Endothelial cell of umbilical vein (primary cell): ENCODE results near the gene PLXNC1. TPM values are rescaled to one million over a fixed set of nuclear protein-coding genes. Genes with fewer than 3 reads are reported as not detected.

Experiments
- BruUV-seq: library from RNA; stranded (reverse); fragments of 400-500 nt; replicated peaks from 2 replicates; lab custom pipeline; 2021; lab: Mats Ljungman, UMichigan
- CTCF ChIA-PET: fragments of 300-600, 350-600 bp; sonication (Branson Sonifier 250); formaldehyde crosslinking; loops from one replicate; lab custom pipeline; 2021; ENCODE audit warnings: antibody characterized with exemption, inconsistent platforms; lab: Charles Lee
- POLR2A ChIA-PET: fragments of 300-600, 350-600 bp; sonication (Branson Sonifier 250); formaldehyde crosslinking; loops from one replicate; lab custom pipeline; 2021; ENCODE audit warnings: antibody characterized with exemption, inconsistent platforms; lab: Charles Lee
- DNase-seq: peaks from one replicate; pipeline ENCODE4 v3.0.0-alpha.2; 2011; ENCODE audit warnings: low read depth, low spot score
- FAIRE-seq: peaks from 2 replicates; lab custom pipeline; 2011; peaks lifted over from hg19 to GRCh38; lab: Jason Lieb, UNC
- H2AFZ ChIP-seq: 2 replicates; pipeline ENCODE4 v1.6.0; 2012; ENCODE audit warnings: low read depth, low read length, control low read depth, inconsistent platforms
- H3K27ac ChIP-seq: 2 replicates; pipeline ENCODE4 v1.5.1; 2011; ENCODE audit warnings: low read depth, mild to moderate bottlenecking, control low read depth, low read length, moderate library complexity; ENCODE audit not compliant: insufficient read depth
- H3K27me3 ChIP-seq, 2 experiments: 2 replicates each; pipeline versions ENCODE4 v1.6.0 to v1.6.1; 2011; ENCODE audit warnings: low read length in 2 of 2, mixed read lengths in 1 of 2; ENCODE audit not compliant: control insufficient read depth in 2 of 2, insufficient read depth in 2 of 2
- H3K36me3 ChIP-seq, 2 experiments: 2 replicates in 1 of 2; 3 replicates in 1 of 2; pipeline ENCODE4 v1.5.1; 2011; ENCODE audit warnings: low read length in 2 of 2, mild to moderate bottlenecking in 1 of 2, moderate library complexity in 1 of 2; ENCODE audit not compliant: control insufficient read depth in 2 of 2, insufficient read depth in 2 of 2; ENCODE audit errors: extremely low read depth in 1 of 2
- H3K4me1 ChIP-seq: 3 replicates; pipeline ENCODE4 v1.5.1; 2011; ENCODE audit warnings: mild to moderate bottlenecking, low read length; ENCODE audit not compliant: control insufficient read depth, insufficient read depth; ENCODE audit errors: extremely low read depth
- H3K4me2 ChIP-seq: 2 replicates; pipeline ENCODE4 v1.6.1; 2011; ENCODE audit warnings: low read length, control low read depth, mixed read lengths; ENCODE audit not compliant: insufficient read depth
- H3K4me3 ChIP-seq, 3 experiments: fragments of 200-600 bp in 1 of 3; sonication (generic), shearing (Covaris generic) in 1 of 3; replicated peaks in 1 of 3; 2 replicates each; pipeline ENCODE4 v1.5.1; 2011 to 2016; ENCODE audit warnings: control low read depth in 3 of 3, low read length in 3 of 3, mild to moderate bottlenecking in 2 of 3, inconsistent platforms in 1 of 3, low read depth in 1 of 3, moderate library complexity in 1 of 3; ENCODE audit not compliant: insufficient read depth in 1 of 3
- H3K79me2 ChIP-seq: 2 replicates; pipeline ENCODE4 v1.6.0; 2012; ENCODE audit warnings: low read length, inconsistent platforms; ENCODE audit not compliant: control insufficient read depth, insufficient read depth
- H3K9ac ChIP-seq: replicated peaks from 2 replicates; pipeline ENCODE3; 2011; ENCODE audit warnings: low read length, control low read depth; ENCODE audit not compliant: insufficient read depth; ENCODE audit errors: extremely low read depth
- H3K9me1 ChIP-seq: replicated peaks from 3 replicates; pipeline ENCODE4 v1.6.0; 2011; ENCODE audit warnings: mild to moderate bottlenecking, low read length; ENCODE audit not compliant: control insufficient read depth, insufficient read depth; ENCODE audit errors: extremely low read depth
- H3K9me3 ChIP-seq: replicated peaks from 2 replicates; pipeline ENCODE4 v1.5.1; 2012; ENCODE audit warnings: low read length, inconsistent platforms; ENCODE audit not compliant: control insufficient read depth, insufficient read depth
- H4K20me1 ChIP-seq: replicated peaks from 2 replicates; pipeline ENCODE3; 2011; ENCODE audit warnings: mild to moderate bottlenecking, low read length; ENCODE audit not compliant: control insufficient read depth, insufficient read depth; ENCODE audit errors: extremely low read depth
- EZH2 ChIP-seq: IDR thresholded peaks from 2 replicates; pipeline ENCODE4 v1.6.1; 2012; ENCODE audit warnings: borderline replicate concordance, low read depth, mild to moderate bottlenecking, moderate library complexity, low read length, inconsistent platforms; ENCODE audit not compliant: severe bottlenecking
- FOS ChIP-seq: IDR thresholded peaks from 2 replicates; pipeline ENCODE4 v1.6.1; 2011; ENCODE audit warnings: mild to moderate bottlenecking, low read length, moderate library complexity, borderline replicate concordance; ENCODE audit not compliant: insufficient read depth
- GATA2 ChIP-seq: IDR thresholded peaks from 2 replicates; pipeline ENCODE4 v1.7.0; 2011; ENCODE audit warnings: low read depth, mild to moderate bottlenecking, moderate library complexity, mixed read lengths, low read length; ENCODE audit not compliant: insufficient read length, insufficient read depth
- JUN ChIP-seq: IDR thresholded peaks from 2 replicates; pipeline ENCODE4 v1.6.1; 2011; ENCODE audit warnings: borderline replicate concordance, low read depth; ENCODE audit not compliant: insufficient read length, insufficient read depth
- MYC ChIP-seq: IDR thresholded peaks from one replicate; pipeline ENCODE4 v1.6.1; 2011; ENCODE audit warnings: mild to moderate bottlenecking, low read depth, low read length
- POLR2A ChIP-seq: IDR thresholded peaks from 2 replicates; pipeline ENCODE4 v1.6.1; 2012; ENCODE audit warnings: low read depth, mild to moderate bottlenecking, control low read depth, low read length
- POLR2AphosphoS5 ChIP-seq: IDR thresholded peaks from 2 replicates; pipeline ENCODE4 v1.6.1; 2012; ENCODE audit warnings: low read depth, mild to moderate bottlenecking, control low read depth, low read length, moderate library complexity; ENCODE audit not compliant: insufficient read depth
- dilution Hi-C: fragments of 300-500 bp; cut with MboI; formaldehyde crosslinking; loops from one replicate; pipeline ENCODE4 v1.15.0; 2019; ENCODE audit warnings: low sequenced_read_pairs; ENCODE audit not compliant: extremely low pct_ligation_motif_present
- intact Hi-C: fragments of 100-400 bp; cut with micrococcal nuclease; formaldehyde crosslinking; loops from one replicate; pipeline ENCODE4 v1.10.0; 2022
- polyA plus RNA-seq, 4 experiments: library from polyadenylated mRNA; depleted of rRNA in 3 of 4; stranded (reverse) in 3 of 4; unstranded in 1 of 4; fragments of >200 nt; gene quantifications; 2 replicates each; pipeline versions ENCODE4 v1.2.1 to v1.2.3, GENCODE V29; 2011 to 2012; ENCODE audit warnings: missing spikeins in 1 of 4
- total RNA-seq: library from RNA; stranded (reverse); gene quantifications from 2 replicates; pipeline ENCODE4 v1.2.3, GENCODE V29; 2021
- TF ChIP-seq, protein P1 (sequence below), 2 donors: IDR thresholded peaks; 1 replicate in 1 of 2; 2 replicates in 1 of 2; pipeline ENCODE4 v1.5.1; 2011; ENCODE audit warnings: low read length in 2 of 2, mild to moderate bottlenecking in 2 of 2, moderate library complexity in 2 of 2, control low read depth in 1 of 2, inconsistent platforms in 1 of 2, low read depth in 1 of 2; ENCODE audit not compliant: insufficient read depth in 1 of 2; ENCODE audit errors: extremely low read depth in 1 of 2
- TF ChIP-seq, protein P2 (sequence below): IDR thresholded peaks from 2 replicates; pipeline ENCODE4 v1.6.1; 2011; ENCODE audit not compliant: insufficient read depth, insufficient read length

PLXNC1 gene
- total and polyA plus RNA-seq, 2 donors (not counting 3 experiments of a cell fraction or from before 2014, with no cell fraction given) = 0.04 TPM; not detected in 1

DNA sequence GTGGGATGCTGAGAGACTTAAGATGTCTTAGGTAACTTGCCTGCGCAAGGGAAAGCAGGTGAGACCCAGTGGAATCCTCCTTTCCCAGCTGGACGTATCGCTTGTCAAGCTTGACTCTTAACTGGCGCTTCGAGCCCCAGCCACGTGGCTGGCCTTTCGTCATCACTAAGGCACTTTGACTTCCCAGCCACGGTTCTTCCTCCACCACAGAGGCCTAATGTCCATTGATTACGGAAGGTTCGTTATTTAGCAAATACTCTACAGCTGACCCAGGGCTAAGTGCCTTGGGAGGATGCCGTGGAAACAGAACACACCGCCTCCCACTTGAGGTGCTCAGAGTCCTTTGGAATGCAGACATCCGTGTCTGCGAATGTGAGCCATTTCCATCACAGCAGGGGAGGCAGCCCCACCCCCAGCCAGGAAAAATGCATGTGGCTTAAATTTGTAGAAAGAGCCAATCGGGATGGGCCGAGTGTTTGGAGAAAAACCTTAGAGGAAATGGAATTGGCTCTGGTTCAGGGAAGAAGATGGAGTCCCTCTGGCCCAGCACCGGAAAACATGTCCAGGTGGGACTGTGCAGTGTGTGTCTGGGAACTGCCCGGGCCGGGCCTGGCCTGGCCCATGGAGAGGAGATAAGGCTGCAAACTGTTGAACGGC lies 115.7 kb downstream of the PLXNC1 start:
- Histone ChIP-seq H3K4me3 (no peak overlapping the region), H3K9me1 (no peaks in the 10 kb centered on the region), H3K4me2 (no peak overlapping the region), H3K27me3 (peaks cover 7 to 13% of the 10 kb centered on the region in 2 experiments), H3K27ac (no peak overlapping the region), H3K9me3 (no peaks in the 10 kb centered on the region), H3K36me3 (no peaks in the 10 kb centered on the region), H3K79me2 (no peaks in the 10 kb centered on the region), H3K4me1 (no peaks in the 10 kb centered on the region), H2AFZ (no peak overlapping the region), H3K9ac (no peak overlapping the region), H4K20me1 (no peaks in the 10 kb centered on the region)
- TF ChIP-seq, protein P1, sequence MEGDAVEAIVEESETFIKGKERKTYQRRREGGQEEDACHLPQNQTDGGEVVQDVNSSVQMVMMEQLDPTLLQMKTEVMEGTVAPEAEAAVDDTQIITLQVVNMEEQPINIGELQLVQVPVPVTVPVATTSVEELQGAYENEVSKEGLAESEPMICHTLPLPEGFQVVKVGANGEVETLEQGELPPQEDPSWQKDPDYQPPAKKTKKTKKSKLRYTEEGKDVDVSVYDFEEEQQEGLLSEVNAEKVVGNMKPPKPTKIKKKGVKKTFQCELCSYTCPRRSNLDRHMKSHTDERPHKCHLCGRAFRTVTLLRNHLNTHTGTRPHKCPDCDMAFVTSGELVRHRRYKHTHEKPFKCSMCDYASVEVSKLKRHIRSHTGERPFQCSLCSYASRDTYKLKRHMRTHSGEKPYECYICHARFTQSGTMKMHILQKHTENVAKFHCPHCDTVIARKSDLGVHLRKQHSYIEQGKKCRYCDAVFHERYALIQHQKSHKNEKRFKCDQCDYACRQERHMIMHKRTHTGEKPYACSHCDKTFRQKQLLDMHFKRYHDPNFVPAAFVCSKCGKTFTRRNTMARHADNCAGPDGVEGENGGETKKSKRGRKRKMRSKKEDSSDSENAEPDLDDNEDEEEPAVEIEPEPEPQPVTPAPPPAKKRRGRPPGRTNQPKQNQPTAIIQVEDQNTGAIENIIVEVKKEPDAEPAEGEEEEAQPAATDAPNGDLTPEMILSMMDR (IDR thresholded peaks at IDR 0.05; ENCODE audit: extremely low read depth in 1 of 2, insufficient read depth in 1 of 2, low read depth in 1 of 2, low read length in 2 of 2) = no peak
- no peak for TF ChIP-seq POLR2AphosphoS5
- TF ChIP-seq GATA2 = no peak
- TF ChIP-seq POLR2A = no peak
- TF ChIP-seq, protein P2, sequence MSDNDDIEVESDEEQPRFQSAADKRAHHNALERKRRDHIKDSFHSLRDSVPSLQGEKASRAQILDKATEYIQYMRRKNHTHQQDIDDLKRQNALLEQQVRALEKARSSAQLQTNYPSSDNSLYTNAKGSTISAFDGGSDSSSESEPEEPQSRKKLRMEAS = no peak
- no peak for TF ChIP-seq EZH2
- TF ChIP-seq FOS = no peak
- TF ChIP-seq MYC = no peak
- no peak for TF ChIP-seq JUN
- CTCF ChIA-PET = no interaction called here
- no TSS peak for BruUV-seq
- FAIRE-seq (no peak), DNase-seq (no peak)
- intact Hi-C loops = no loop called here
- POLR2A ChIA-PET = no interaction called here
- dilution Hi-C loops = no loop called here
